ENCODE results near the gene AFG1L. TPM values are rescaled to one million over a fixed set of nuclear protein-coding genes. Genes with fewer than 3 reads are reported as not detected.
"Not testable (repeated sequence)": the region's sequence is repeated elsewhere in the genome, so short reads cannot be mapped to it uniquely, and the experiment has no call there.

The AFG1L gene
- polyA plus RNA-seq, 1 donor, result 8.9 TPM

GRCh38 chr6:108416047-108416833 lies 121.4 kb downstream of the AFG1L start:
- DNase-seq, result not testable (repeated sequence)

- no peak for DNase-seq
Observed at GRCh38 chr6:108417027-108417426, 122.2 kb downstream of the AFG1L start.

- no peak for DNase-seq
Observed at GRCh38 chr6:108419474-108419873, 124.6 kb downstream of the AFG1L start.

GRCh38 chr6:108419934-108420609 lies 125.2 kb downstream of the AFG1L start:
- DNase-seq, result no peak

GRCh38 chr6:108421366-108421765 lies 126.5 kb downstream of the AFG1L start:
- no peak for DNase-seq

- DNase-seq, result no peak
Observed at GRCh38 chr6:108423982-108424705, 129.3 kb downstream of the AFG1L start.

GRCh38 chr6:108425428-108425827 lies 130.6 kb downstream of the AFG1L start:
- DNase-seq, result no peak

- no peak for DNase-seq
Observed at GRCh38 chr6:108432143-108432542, 137.3 kb downstream of the AFG1L start.

- no peak for DNase-seq
Observed at GRCh38 chr6:108432792-108433191, 137.9 kb downstream of the AFG1L start.

- no peak for DNase-seq
Observed at GRCh38 chr6:108434222-108434621, 139.4 kb downstream of the AFG1L start.

GRCh38 chr6:108435391-108435790 lies 140.5 kb downstream of the AFG1L start:
- DNase-seq, result no peak

- DNase-seq, result no peak
Observed at GRCh38 chr6:108436771-108437170, 141.9 kb downstream of the AFG1L start.

GRCh38 chr6:108437821-108438220 lies 143.0 kb downstream of the AFG1L start:
- DNase-seq, result no peak

- no peak for DNase-seq
Observed at GRCh38 chr6:108438918-108439317, 144.1 kb downstream of the AFG1L start.

- no peak for DNase-seq
Observed at GRCh38 chr6:108441141-108441540, 146.3 kb downstream of the AFG1L start.

GRCh38 chr6:108442770-108443520 lies 148.1 kb downstream of the AFG1L start:
- no peak for DNase-seq

GRCh38 chr6:108446629-108447150 lies 151.8 kb downstream of the AFG1L start:
- DNase-seq, result no peak

GRCh38 chr6:108448481-108448880 lies 153.6 kb downstream of the AFG1L start:
- no peak for DNase-seq

GRCh38 chr6:108449717-108450116 lies 154.9 kb downstream of the AFG1L start:
- not testable (repeated sequence) for DNase-seq

- DNase-seq, result no peak
Observed at GRCh38 chr6:108451816-108452215, 157.0 kb downstream of the AFG1L start.

- no peak for DNase-seq
Observed at GRCh38 chr6:108452711-108453195, 157.9 kb downstream of the AFG1L start.
